Liver (tissue), 9 donors: Measurements from ENCODE around the gene SPP1. TPM values are rescaled to one million over a fixed set of nuclear protein-coding genes. Genes with fewer than 3 reads are reported as not detected.
"Not testable (repeated sequence)": the region's sequence is repeated elsewhere in the genome, so short reads cannot be mapped to it uniquely, and the experiment has no call there.

ENCODE experiments used
- DNase-seq: peaks from one replicate; pipeline ENCODE4 v3.0.0-alpha.2; 2017; ENCODE audit warnings: low spot score
- H3K27ac ChIP-seq, 2 donors: one replicate each; pipeline ENCODE4 v1.7.0; 2013; ENCODE audit warnings: inconsistent platforms in 2 of 2, low read length in 2 of 2, control low read depth in 1 of 2, low read depth in 1 of 2, mild to moderate bottlenecking in 1 of 2
- H3K27me3 ChIP-seq, 4 donors: one replicate each; pipeline versions ENCODE4 v1.6.1 to v1.7.0; 2013; ENCODE audit warnings: low read length in 3 of 4, inconsistent platforms in 1 of 4, mild to moderate bottlenecking in 1 of 4, moderate library complexity in 1 of 4; ENCODE audit not compliant: control insufficient read depth in 4 of 4, insufficient read depth in 4 of 4
- H3K36me3 ChIP-seq, 4 donors: one replicate each; pipeline versions ENCODE4 v1.6.1 to v1.7.0; 2013; ENCODE audit warnings: low read length in 3 of 4, mild to moderate bottlenecking in 3 of 4, low read depth in 1 of 4, moderate library complexity in 1 of 4; ENCODE audit not compliant: control insufficient read depth in 4 of 4, insufficient read depth in 3 of 4
- H3K4me1 ChIP-seq, 4 donors: one replicate each; pipeline versions ENCODE4 v1.6.1 to v1.7.0; 2013; ENCODE audit warnings: low read length in 3 of 4, mild to moderate bottlenecking in 3 of 4, moderate library complexity in 1 of 4; ENCODE audit not compliant: control insufficient read depth in 4 of 4, insufficient read depth in 4 of 4
- H3K4me3 ChIP-seq, 3 donors: one replicate each; pipeline versions ENCODE4 v1.6.1 to v1.7.0; 2013; ENCODE audit warnings: low read length in 3 of 3, control low read depth in 1 of 3, low read depth in 1 of 3, mild to moderate bottlenecking in 1 of 3
- H3K9ac ChIP-seq, 2 donors: one replicate each; pipeline ENCODE4 v1.7.0; 2013; ENCODE audit warnings: low read length in 2 of 2, mild to moderate bottlenecking in 2 of 2, moderate library complexity in 2 of 2, control low read depth in 1 of 2, low read depth in 1 of 2
- H3K9me3 ChIP-seq, 4 donors: one replicate each; pipeline versions ENCODE4 v1.6.1 to v1.7.0; 2013; ENCODE audit warnings: low read length in 3 of 4; ENCODE audit not compliant: control insufficient read depth in 4 of 4
- ATF3 ChIP-seq: IDR thresholded peaks from 2 replicates; pipeline ENCODE4 v1.6.1; 2016; ENCODE audit warnings: antibody characterized with exemption
- CTCF ChIP-seq: fragments of 150-350 bp; IDR thresholded peaks from 2 replicates; pipeline ENCODE4 v1.5.1; 2017; ENCODE audit warnings: improper control_type of control experiment, low read depth, low read length; ENCODE audit not compliant: missing input control
- EGR1 ChIP-seq, 2 donors: IDR thresholded peaks; 2 replicates each; pipeline ENCODE4 v1.6.1; 2016 to 2018; ENCODE audit warnings: antibody characterized with exemption in 2 of 2, low read depth in 2 of 2
- FOXA1 ChIP-seq: IDR thresholded peaks from 2 replicates; pipeline ENCODE4 v1.6.1; 2016; ENCODE audit warnings: antibody characterized with exemption
- FOXA2 ChIP-seq: IDR thresholded peaks from 2 replicates; pipeline ENCODE4 v1.6.1; 2016; ENCODE audit warnings: antibody characterized with exemption
- GABPA ChIP-seq, 2 donors: IDR thresholded peaks in 1 of 2; conservative IDR thresholded peaks in 1 of 2; 2 replicates each; pipeline ENCODE4 v1.6.1; 2016; ENCODE audit warnings: antibody characterized with exemption in 2 of 2, mild to moderate bottlenecking in 1 of 2, moderate library complexity in 1 of 2
- HNF4A ChIP-seq, 2 donors: conservative IDR thresholded peaks; 2 replicates each; pipeline ENCODE4 v1.6.1; 2016; ENCODE audit warnings: antibody characterized with exemption in 2 of 2, mild to moderate bottlenecking in 2 of 2
- JUND ChIP-seq, 2 donors: IDR thresholded peaks; 2 replicates each; pipeline ENCODE4 v1.6.1; 2016; ENCODE audit warnings: antibody characterized with exemption in 2 of 2
- MAX ChIP-seq: IDR thresholded peaks from 2 replicates; pipeline ENCODE4 v1.6.1; 2016; ENCODE audit warnings: antibody characterized with exemption
- RAD21 ChIP-seq, 2 donors: IDR thresholded peaks; 2 replicates each; pipeline ENCODE4 v1.6.1; 2016; ENCODE audit warnings: antibody characterized with exemption in 2 of 2, mild to moderate bottlenecking in 2 of 2
- REST ChIP-seq: IDR thresholded peaks from 2 replicates; pipeline ENCODE4 v1.6.1; 2016; ENCODE audit warnings: antibody characterized with exemption, mild to moderate bottlenecking
- RXRA ChIP-seq, 2 donors: IDR thresholded peaks; 2 replicates each; pipeline ENCODE4 v1.6.1; 2017 to 2018; ENCODE audit warnings: antibody characterized with exemption in 2 of 2, mild to moderate bottlenecking in 1 of 2
- TAF1 ChIP-seq: conservative IDR thresholded peaks from 2 replicates; pipeline ENCODE4 v1.6.1; 2016; ENCODE audit warnings: antibody characterized with exemption, mild to moderate bottlenecking
- YY1 ChIP-seq: IDR thresholded peaks from 2 replicates; pipeline ENCODE4 v1.6.1; 2016; ENCODE audit warnings: antibody characterized with exemption, mild to moderate bottlenecking
- WGBS: extraction: QIAGEN DNeasy Blood & Tissue Kit; methylation state at CpG from one replicate; pipeline ENCODE4 v1.1.7; 2013; 5-methylcytosine and 5-hydroxymethylcytosine counted together
- polyA plus RNA-seq, 2 donors: library from polyadenylated mRNA; stranded (reverse) in 1 of 2; unstranded in 1 of 2; fragments of 200-250 nt in 1 of 2; fragments of >200 nt in 1 of 2; fragmentation: Nextera tagmentation in 1 of 2; extraction: Ambion mirVana in 1 of 2; gene quantifications; one replicate each; pipeline versions ENCODE4 v1.2.1 to v1.2.3, GENCODE V29; 2013 to 2015
- total RNA-seq, 2 donors: library from RNA; depleted of rRNA; stranded (reverse); fragments of >200 nt; gene quantifications; one replicate each; pipeline ENCODE4 v1.2.3, GENCODE V29; 2014
- TF ChIP-seq, protein P1 (sequence below): IDR thresholded peaks from 2 replicates; pipeline ENCODE4 v1.6.1; 2016; ENCODE audit warnings: antibody characterized with exemption
- donor health status: healthy.
- donor health status: healthy.
- donor health status: healthy.
- donor health status: healthy.
- donor health status: healthy.

The SPP1 gene
- total and polyA plus RNA-seq, 4 donors = 10.5 to 80.2 (median 27.5) TPM

DNA sequence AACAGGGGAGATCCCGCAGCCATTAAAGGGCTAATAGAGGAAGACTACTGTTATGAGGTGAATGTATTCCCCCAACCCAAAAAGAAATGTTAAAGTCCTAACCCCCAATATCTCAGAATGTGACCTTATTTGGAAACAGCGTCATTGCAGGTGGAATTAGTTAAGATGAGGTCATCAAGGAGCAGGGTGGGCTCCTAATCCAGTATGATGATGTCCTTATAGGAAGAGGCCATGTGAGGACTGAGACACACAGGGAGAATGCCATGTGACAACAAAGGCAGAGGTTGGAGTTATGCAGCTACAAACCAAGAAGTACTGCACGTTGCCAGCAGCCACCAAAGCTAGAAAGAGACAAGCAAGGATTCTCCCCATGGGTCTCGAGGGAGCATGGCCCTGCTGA lies 14.3 kb downstream of the SPP1 start:
- Histone ChIP-seq H3K27ac (no peak overlapping the region), H3K27me3 (no peaks in the 10 kb centered on the region), H3K4me1 (no peaks in the 10 kb centered on the region), H3K9ac (no peak overlapping the region), H3K4me3 (no peak overlapping the region), H3K36me3 (no peaks in the 10 kb centered on the region), H3K9me3 (no peaks in the 10 kb centered on the region)
- no peak for DNase-seq
- TF ChIP-seq HNF4A (conservative IDR thresholded peaks at IDR 0.05) = no peak
- no peak for TF ChIP-seq GABPA (IDR thresholded peaks at IDR 0.05 in 1 of 2, conservative IDR thresholded peaks at IDR 0.05 in 1 of 2)
- TF ChIP-seq CTCF = no peak
- no peak for TF ChIP-seq TAF1
- no peak for TF ChIP-seq REST
- no peak for TF ChIP-seq RAD21 (IDR thresholded peaks at IDR 0.05)
- no peak for TF ChIP-seq YY1
- no peak for TF ChIP-seq MAX
- TF ChIP-seq, protein P1, sequence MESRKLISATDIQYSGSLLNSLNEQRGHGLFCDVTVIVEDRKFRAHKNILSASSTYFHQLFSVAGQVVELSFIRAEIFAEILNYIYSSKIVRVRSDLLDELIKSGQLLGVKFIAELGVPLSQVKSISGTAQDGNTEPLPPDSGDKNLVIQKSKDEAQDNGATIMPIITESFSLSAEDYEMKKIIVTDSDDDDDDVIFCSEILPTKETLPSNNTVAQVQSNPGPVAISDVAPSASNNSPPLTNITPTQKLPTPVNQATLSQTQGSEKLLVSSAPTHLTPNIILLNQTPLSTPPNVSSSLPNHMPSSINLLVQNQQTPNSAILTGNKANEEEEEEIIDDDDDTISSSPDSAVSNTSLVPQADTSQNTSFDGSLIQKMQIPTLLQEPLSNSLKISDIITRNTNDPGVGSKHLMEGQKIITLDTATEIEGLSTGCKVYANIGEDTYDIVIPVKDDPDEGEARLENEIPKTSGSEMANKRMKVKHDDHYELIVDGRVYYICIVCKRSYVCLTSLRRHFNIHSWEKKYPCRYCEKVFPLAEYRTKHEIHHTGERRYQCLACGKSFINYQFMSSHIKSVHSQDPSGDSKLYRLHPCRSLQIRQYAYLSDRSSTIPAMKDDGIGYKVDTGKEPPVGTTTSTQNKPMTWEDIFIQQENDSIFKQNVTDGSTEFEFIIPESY = no peak
- TF ChIP-seq FOXA2 = no peak
- TF ChIP-seq EGR1 (IDR thresholded peaks at IDR 0.05; ENCODE audit: low read depth in 2 of 2) = no peak
- no peak for TF ChIP-seq FOXA1
- 87% methylated on average over 4 of the region's 4 CpGs for WGBS

GRCh38 chr4:87995435-87995834 lies 19.9 kb downstream of the SPP1 start:
- Histone ChIP-seq H3K4me3 (no peak overlapping the region), H3K36me3 (no peaks in the 10 kb centered on the region), H3K27ac (no peak overlapping the region), H3K9ac (no peak overlapping the region), H3K9me3 (no peaks in the 10 kb centered on the region), H3K4me1 (no peaks in the 10 kb centered on the region), H3K27me3 (no peaks in the 10 kb centered on the region)
- 72% methylated on average over 3 of the region's 3 CpGs for WGBS
- DNase-seq = no peak
- TF ChIP-seq, protein P1 = no peak
- TF ChIP-seq JUND (IDR thresholded peaks at IDR 0.05) (no peak), GABPA (IDR thresholded peaks at IDR 0.05 in 1 of 2, conservative IDR thresholded peaks at IDR 0.05 in 1 of 2) (no peak), ATF3 (no peak), CTCF (no peak), RXRA (IDR thresholded peaks at IDR 0.05) (no peak), RAD21 (IDR thresholded peaks at IDR 0.05) (no peak), TAF1 (no peak), FOXA2 (no peak), YY1 (no peak), EGR1 (IDR thresholded peaks at IDR 0.05; ENCODE audit: low read depth in 2 of 2) (no peak)

DNA sequence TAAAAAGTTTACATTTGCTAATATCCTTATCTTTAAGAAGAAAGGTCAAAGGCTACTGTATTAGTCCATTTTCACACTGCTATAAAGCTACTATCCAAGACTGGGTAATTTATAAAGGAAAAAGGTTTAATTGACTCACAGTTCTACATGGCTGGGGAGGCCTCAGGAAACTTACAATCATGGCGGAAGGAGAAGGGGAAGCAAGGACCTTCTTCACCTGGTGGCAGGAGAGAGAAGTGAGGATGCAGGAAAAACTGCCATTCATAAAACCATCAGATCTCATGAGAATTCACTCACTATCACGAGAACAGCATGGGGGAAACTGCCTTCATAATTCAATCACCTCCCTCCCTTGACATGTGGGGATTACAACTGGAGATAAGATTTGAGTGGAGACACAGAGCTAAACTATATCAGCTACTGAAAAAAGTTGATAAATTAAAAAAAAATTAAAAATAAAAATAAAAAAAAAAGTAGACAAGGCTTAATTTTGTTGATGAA lies 23.7 kb downstream of the SPP1 start:
- not testable (repeated sequence) for DNase-seq, H3K9ac ChIP-seq, H3K27me3 ChIP-seq, H3K9me3 ChIP-seq, H3K4me1 ChIP-seq, H3K4me3 ChIP-seq, H3K27ac ChIP-seq, H3K36me3 ChIP-seq
- WGBS = 95% methylated on average over 2 of the region's 2 CpGs
